ENCODE measurements around the gene GRHL1.

DNA sequence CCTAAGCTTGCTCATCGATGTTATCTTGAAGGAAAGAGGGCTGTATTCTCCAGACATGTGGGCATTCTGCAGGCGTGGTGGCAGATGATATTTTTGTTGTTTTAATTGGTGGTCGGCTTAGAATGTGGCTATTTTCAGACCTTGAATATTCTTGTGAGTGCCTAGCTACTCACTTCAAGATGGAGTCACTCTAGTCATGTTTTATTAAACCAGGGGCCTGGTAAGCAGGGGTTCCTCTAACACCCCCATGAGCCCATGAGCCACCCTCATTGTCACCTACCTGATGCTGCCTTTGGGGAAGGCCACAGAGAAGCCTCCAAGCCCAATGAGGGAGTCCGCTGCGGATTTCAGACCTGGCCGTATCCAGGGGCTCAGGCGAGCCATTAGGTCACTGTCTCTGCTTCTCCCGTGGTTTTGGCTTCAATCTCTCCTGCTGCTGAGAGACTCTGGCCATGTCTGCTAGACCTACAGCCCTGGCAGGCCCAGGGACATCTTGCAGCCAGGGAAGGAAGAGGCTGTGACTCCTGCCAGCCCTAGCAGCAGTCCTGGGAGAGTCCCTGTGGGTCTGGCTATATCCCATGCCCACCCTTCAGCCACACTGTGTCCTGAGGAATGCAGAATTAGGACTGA is 75.6 kb downstream of the GRHL1 start:
- TF ChIP-seq CTCF (IDR thresholded peaks at IDR 0.05) = no peak
- no peak for TF ChIP-seq POLR2A (IDR thresholded peaks at IDR 0.05)

All from vagina (tissue), 2 donors.